HUDEP-2 (cell line): Measurements from ENCODE around the gene APBA2.

Experiments used
- DNase-seq, 76 experiments: peaks; one replicate each; lab custom pipeline; 2025; ENCODE audit not compliant: unreplicated experiment in 76 of 76; lab: John Stamatoyannopoulos, UW

APBA2 gene

GRCh38 chr15:29072444-29072843 lies 186.7 kb downstream of the APBA2 start:
- DNase-seq = no peak

- no peak for DNase-seq
These were observed 188.3 kb downstream of the APBA2 start for GRCh38 chr15:29074045-29074444.

- DNase-seq = no peak
These were observed 192.8 kb downstream of the APBA2 start for GRCh38 chr15:29078541-29078940.

GRCh38 chr15:29079479-29079878 lies 193.7 kb downstream of the APBA2 start:
- no peak for DNase-seq

- no peak for DNase-seq
These were observed 196.0 kb downstream of the APBA2 start for GRCh38 chr15:29081781-29082180.

GRCh38 chr15:29083161-29083560 lies 197.4 kb downstream of the APBA2 start:
- DNase-seq = no peak

GRCh38 chr15:29083858-29084257 lies 198.1 kb downstream of the APBA2 start:
- no peak for DNase-seq

GRCh38 chr15:29086001-29086400 lies 200.2 kb downstream of the APBA2 start:
- DNase-seq = no peak

GRCh38 chr15:29086891-29087290 lies 201.1 kb downstream of the APBA2 start:
- DNase-seq = no peak

- DNase-seq = no peak
These were observed 201.9 kb downstream of the APBA2 start for GRCh38 chr15:29087521-29088285.

- no peak for DNase-seq
These were observed 202.9 kb downstream of the APBA2 start for GRCh38 chr15:29088666-29089065.

- no peak for DNase-seq
These were observed 204.2 kb downstream of the APBA2 start for GRCh38 chr15:29089731-29090616.

GRCh38 chr15:29090617-29091466 lies 205.1 kb downstream of the APBA2 start:
- DNase-seq = peak in 22 of 76 experiments; percentile 2 to 40 (median 14)

- no peak for DNase-seq
These were observed 205.9 kb downstream of the APBA2 start for GRCh38 chr15:29091666-29092065.

- no peak for DNase-seq
These were observed 206.7 kb downstream of the APBA2 start for GRCh38 chr15:29092376-29093064.

GRCh38 chr15:29093065-29093435 lies 207.3 kb downstream of the APBA2 start:
- DNase-seq = no peak

- DNase-seq = no peak
These were observed 208.0 kb downstream of the APBA2 start for GRCh38 chr15:29093696-29094343.

GRCh38 chr15:29094711-29095110 lies 208.9 kb downstream of the APBA2 start:
- no peak for DNase-seq

- no peak for DNase-seq
These were observed 210.0 kb downstream of the APBA2 start for GRCh38 chr15:29095746-29096145.

GRCh38 chr15:29097168-29097567 lies 211.4 kb downstream of the APBA2 start:
- DNase-seq = no peak
